ENCODE measurements around the gene DAPK1.

Gene DAPK1

GRCh38 chr9:87594194-87594593 is 96.5 kb downstream of the DAPK1 start:
- no peak for DNase-seq (ENCODE audit: low spot score)

GRCh38 chr9:87594662-87595061 is 97.0 kb downstream of the DAPK1 start:
- DNase-seq (ENCODE audit: low spot score), result no peak

GRCh38 chr9:87595610-87596009 is 97.9 kb downstream of the DAPK1 start:
- DNase-seq (ENCODE audit: low spot score), result no peak

- DNase-seq (ENCODE audit: low spot score), result no peak
Measured at GRCh38 chr9:87596862-87597261, 99.2 kb downstream of the DAPK1 start.

- no peak for DNase-seq (ENCODE audit: low spot score)
Measured at GRCh38 chr9:87597710-87598443, 100.2 kb downstream of the DAPK1 start.

- no peak for DNase-seq (ENCODE audit: low spot score)
Measured at GRCh38 chr9:87599901-87600610, 102.4 kb downstream of the DAPK1 start.

GRCh38 chr9:87601176-87601575 is 103.5 kb downstream of the DAPK1 start:
- DNase-seq (ENCODE audit: low spot score), result peak; percentile 43

GRCh38 chr9:87601595-87601994 is 103.9 kb downstream of the DAPK1 start:
- DNase-seq (ENCODE audit: low spot score), result no peak

- DNase-seq (ENCODE audit: low spot score), result no peak
Measured at GRCh38 chr9:87602933-87603643, 105.4 kb downstream of the DAPK1 start.

- no peak for DNase-seq (ENCODE audit: low spot score)
Measured at GRCh38 chr9:87603854-87604490, 106.3 kb downstream of the DAPK1 start.

GRCh38 chr9:87604886-87605588 is 107.4 kb downstream of the DAPK1 start:
- no peak for DNase-seq (ENCODE audit: low spot score)

- DNase-seq (ENCODE audit: low spot score), result no peak
Measured at GRCh38 chr9:87605676-87606075, 108.0 kb downstream of the DAPK1 start.

- no peak for DNase-seq (ENCODE audit: low spot score)
Measured at GRCh38 chr9:87606841-87607521, 109.3 kb downstream of the DAPK1 start.

- DNase-seq (ENCODE audit: low spot score), result no peak
Measured at GRCh38 chr9:87607859-87608258, 110.2 kb downstream of the DAPK1 start.

GRCh38 chr9:87609002-87609401 is 111.3 kb downstream of the DAPK1 start:
- DNase-seq (ENCODE audit: low spot score), result no peak

GRCh38 chr9:87609486-87609885 is 111.8 kb downstream of the DAPK1 start:
- DNase-seq (ENCODE audit: low spot score), result no peak

GRCh38 chr9:87610200-87611155 is 112.8 kb downstream of the DAPK1 start:
- no peak for DNase-seq (ENCODE audit: low spot score)

GRCh38 chr9:87611776-87612175 is 114.1 kb downstream of the DAPK1 start:
- DNase-seq (ENCODE audit: low spot score), result no peak

- DNase-seq (ENCODE audit: low spot score), result no peak
Measured at GRCh38 chr9:87612536-87612935, 114.9 kb downstream of the DAPK1 start.

All from HuH-7 (cell line).